ENCODE data around the gene GREM1. TPM values are rescaled to one million over a fixed set of nuclear protein-coding genes. Genes with fewer than 3 reads are reported as not detected.

Gene GREM1
- total RNA-seq, 1 donor from 2014 or later = 1.2 TPM

DNA sequence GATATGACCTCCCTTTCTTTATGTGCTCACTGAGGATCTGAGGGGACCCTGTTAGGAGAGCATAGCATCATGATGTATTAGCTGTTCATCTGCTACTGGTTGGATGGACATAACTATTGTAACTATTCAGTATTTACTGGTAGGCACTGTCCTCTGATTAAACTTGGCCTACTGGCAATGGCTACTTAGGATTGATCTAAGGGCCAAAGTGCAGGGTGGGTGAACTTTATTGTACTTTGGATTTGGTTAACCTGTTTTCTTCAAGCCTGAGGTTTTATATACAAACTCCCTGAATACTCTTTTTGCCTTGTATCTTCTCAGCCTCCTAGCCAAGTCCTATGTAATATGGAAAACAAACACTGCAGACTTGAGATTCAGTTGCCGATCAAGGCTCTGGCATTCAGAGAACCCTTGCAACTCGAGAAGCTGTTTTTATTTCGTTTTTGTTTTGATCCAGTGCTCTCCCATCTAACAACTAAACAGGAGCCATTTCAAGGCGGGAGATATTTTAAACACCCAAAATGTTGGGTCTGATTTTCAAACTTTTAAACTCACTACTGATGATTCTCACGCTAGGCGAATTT is 14.9 kb downstream of the GREM1 start:
- no peak for DNase-seq

- no peak for DNase-seq
Measured at GRCh38 chr15:32733281-32733680, 15.5 kb downstream of the GREM1 start.

DNA sequence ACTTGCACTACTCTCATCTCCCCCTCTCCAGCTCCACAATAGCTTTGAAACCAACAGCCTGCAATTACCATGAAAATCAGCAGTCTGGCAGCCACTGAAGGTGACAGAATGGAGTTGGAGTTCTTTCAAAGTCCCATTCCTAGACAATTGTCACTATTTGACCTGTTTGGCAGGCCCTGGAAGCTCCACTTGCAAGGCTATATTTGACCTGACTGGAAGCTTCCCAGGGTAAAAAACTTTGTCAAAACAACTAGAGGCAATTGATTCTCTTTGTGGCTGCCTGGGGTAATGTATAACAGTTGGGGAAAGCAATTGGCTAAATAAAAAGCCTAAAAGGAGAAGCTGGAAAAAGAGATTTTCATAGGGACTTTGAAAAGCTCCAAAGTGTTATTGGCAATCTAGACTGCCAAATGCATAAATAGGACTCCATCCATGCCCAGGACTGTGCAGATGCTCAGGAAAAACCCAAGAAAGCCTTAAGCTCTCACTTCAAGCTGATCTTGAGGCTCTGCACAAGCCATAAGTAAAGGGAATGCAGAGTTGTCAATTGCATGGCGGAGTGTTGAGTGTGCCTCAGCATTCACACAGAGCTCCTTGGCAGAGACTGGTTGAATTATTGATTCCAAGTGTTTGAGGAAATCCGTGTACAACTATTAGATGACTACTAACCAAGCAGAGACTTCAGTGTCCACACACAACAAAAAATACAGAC is 18.3 kb downstream of the GREM1 start:
- no peak for DNase-seq

DNA sequence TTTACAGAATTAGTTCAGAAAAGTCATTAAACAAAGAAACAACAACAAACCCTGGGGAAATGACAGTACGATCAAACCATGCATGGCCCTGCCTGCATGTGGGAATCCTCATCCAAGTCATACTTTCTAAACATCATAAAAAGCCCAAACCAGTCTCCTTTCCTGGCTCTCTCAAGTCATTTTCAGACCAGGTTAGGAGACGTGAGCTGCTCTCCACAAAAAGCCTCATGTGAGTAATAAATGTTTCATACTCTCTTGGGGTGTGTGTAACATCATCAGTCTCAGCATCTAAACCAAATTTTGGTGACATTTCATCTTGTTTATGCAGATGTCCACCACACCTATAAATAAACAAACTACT is 18.9 kb downstream of the GREM1 start:
- no peak for DNase-seq

DNA sequence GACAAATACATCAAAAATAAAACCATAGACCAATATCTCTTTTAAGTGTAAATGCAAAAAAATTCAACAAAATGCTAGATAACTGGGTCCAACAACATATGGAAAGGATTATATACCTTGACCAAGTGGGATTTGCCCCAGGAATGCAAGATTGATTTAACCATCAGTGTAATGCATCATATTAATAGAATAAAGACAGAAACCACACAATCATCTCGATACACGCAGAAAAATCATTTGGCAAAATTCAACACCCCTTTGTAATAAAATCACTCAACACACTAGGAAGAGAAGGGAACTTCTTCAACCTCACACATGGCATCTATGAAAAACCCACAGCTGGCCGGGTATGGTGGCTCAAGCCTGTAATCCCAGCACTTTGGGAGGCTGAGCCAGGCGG is 19.5 kb downstream of the GREM1 start:
- DNase-seq = no peak

- DNase-seq = no peak
Measured at GRCh38 chr15:32738666-32739065, 20.9 kb downstream of the GREM1 start.

DNA sequence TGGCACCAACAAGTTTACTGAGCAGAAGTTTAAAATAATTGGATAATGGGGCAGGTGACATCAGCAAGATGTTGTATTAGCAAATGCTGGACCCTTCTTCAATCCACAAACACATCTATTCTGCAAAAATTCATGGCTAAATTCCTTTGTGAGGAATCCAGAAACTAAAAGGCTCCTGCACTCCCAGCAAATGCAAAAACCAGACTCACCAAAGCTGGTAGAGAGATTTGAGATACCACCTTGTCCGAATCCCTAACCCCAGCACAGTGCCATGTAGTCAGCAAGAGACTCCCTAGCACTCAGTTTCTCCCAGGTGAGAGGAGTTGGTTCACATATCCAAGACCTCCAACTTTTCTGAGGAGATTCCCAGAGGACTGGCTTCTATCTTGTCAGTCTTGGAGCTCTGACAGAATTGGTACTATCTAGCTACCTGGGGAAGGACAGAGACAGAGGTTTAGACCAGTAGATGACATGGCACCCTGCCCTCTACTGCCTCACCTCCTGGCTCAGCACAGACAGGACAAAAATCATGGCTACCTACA is 21.8 kb downstream of the GREM1 start:
- no peak for DNase-seq

- DNase-seq = no peak
Measured at GRCh38 chr15:32743411-32744140, 25.8 kb downstream of the GREM1 start.

GRCh38 chr15:32746116-32746857 is 28.5 kb downstream of the GREM1 start:
- DNase-seq = no peak

DNA sequence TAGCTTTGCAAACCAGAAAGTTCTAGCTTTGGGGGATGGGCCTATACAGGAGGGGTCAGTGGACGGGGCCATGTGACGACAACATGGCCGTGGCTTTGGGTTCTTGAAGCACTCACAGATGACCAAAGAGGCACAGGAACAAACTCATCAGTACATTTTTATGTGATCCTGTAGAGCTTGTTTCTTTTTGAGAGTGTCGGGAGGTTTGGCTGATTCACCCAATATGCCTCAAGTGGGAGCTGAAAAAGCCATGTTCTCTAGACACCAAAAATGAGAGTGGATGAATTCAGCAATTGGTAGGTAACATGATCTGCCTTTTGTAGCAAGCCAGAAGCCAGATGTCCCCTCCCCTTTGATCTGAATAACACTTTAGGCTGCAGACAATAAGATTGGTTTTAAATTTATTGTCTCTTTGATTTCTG is 30.1 kb downstream of the GREM1 start:
- no peak for DNase-seq

GRCh38 chr15:32750979-32751378 is 33.2 kb downstream of the GREM1 start:
- no peak for DNase-seq

- DNase-seq = no peak
Measured at GRCh38 chr15:32757426-32757825, 39.6 kb downstream of the GREM1 start.

- no peak for DNase-seq
Measured at GRCh38 chr15:32763295-32763694, 45.5 kb downstream of the GREM1 start.

DNA sequence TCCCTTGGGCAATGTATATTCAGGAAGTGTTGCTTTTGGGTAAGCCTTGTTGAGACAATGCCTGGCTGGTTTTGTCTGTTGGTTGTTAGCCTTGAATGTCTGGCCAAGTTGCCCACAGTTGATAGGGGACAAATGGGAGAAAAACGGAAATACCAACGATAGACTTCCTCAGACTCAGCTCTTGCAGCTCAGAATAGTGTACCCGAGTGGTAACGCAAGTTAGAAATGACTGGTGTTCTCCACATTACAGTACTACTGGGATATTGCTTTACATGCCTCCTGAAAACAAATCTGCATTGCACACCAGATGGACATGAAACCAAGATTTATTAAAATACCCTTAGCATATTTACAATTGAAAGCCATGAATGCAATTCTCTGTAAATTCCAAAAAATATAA is 47.4 kb downstream of the GREM1 start:
- DNase-seq = no peak

DNA sequence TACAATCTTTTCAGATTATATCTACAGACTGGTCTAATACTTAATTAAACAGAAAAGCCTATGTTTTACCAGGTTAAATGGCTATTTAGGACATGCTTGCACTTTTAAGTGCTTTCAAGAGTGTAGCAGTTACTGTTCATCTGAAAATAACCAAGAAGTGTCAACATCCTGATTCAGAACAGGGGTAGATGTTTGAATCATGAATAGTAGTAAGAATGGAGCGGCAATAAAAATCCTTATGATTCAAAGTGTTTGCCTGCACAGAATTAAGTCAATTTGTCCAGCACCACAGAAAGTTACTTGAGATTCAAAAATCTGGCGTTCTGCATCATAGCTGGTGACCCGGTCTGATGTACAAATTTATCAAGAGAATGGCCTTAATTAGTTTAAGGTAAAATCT is 48.3 kb downstream of the GREM1 start:
- no peak for DNase-seq

- DNase-seq = no peak
Measured at GRCh38 chr15:32767236-32767635, 49.4 kb downstream of the GREM1 start.

- DNase-seq = no peak
Measured at GRCh38 chr15:32774022-32774421, 56.2 kb downstream of the GREM1 start.

- no peak for DNase-seq
Measured at GRCh38 chr15:32775103-32775502, 57.3 kb downstream of the GREM1 start.

GRCh38 chr15:32778391-32779176 is 60.8 kb downstream of the GREM1 start:
- no peak for DNase-seq

DNA sequence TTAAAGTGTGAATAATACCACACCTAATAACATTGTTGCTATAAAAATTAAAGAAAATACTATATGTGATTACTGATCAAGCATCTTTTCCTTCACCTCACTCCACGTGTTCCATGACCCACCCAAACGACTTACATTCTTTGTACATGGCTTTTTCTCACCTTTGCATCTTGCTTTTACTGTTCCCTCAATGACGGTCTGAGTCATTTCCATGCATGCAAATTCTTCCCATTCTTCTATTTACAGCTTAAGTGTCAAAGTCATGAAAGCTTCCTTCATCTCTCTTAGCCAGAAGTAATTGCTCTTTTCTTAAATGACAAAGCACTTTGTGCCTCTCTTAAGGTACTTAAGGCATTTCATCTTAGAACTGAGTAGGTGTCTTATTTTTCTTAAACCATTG is 64.0 kb downstream of the GREM1 start:
- DNase-seq = peak; percentile 57

DNA sequence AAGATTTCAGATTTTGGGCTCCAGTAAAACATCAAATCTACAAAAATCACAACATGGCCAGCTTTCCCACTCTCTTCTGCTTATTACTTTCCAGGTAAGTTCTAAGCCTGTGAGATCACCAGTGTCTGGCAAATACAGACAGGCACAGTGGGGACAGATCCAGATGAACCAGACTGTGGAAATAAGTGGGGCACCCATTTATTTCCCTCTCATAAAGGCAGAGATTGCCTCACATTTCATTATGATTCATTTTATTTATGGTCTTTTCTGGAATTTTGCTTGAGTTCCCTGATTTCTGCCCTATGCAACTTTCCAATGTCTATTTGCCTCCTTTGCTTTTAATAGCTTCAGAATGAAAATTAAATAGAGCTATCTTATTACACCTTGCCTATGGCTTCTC is 66.8 kb downstream of the GREM1 start:
- no peak for DNase-seq

DNA sequence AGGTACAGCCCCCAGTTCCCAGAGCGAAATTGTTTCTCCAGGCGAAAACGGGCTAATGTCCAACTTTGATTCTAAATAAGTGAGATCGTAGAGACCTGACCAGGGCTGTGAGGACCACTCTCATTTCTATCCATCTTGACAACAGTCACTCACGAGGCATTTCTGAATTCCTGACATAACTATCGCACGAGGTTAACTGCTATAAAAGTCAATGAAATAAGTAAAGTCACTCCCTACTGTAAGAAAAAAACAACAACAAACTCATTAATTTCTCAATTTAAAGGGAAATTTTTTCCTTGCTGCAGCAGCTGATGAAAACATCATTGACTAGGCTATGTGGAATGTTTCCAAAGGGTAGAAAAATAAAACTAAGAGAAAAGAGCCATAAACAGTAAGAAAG is 69.1 kb downstream of the GREM1 start:
- DNase-seq = no peak

Data from dermis blood vessel endothelial cell (primary cell).